HG02623 (cell line): ENCODE data around the gene PAX6.
"Not testable (repeated sequence)": the region's sequence is repeated elsewhere in the genome, so short reads cannot be mapped to it uniquely, and the experiment has no call there.

Source experiments
- ATAC-seq: cut with Tn5 transposase; IDR thresholded peaks from one replicate; pipeline ENCODE4 v1.9.1; 2021; ENCODE audit warnings: moderate library complexity; ENCODE audit not compliant: unreplicated experiment

PAX6 gene

DNA sequence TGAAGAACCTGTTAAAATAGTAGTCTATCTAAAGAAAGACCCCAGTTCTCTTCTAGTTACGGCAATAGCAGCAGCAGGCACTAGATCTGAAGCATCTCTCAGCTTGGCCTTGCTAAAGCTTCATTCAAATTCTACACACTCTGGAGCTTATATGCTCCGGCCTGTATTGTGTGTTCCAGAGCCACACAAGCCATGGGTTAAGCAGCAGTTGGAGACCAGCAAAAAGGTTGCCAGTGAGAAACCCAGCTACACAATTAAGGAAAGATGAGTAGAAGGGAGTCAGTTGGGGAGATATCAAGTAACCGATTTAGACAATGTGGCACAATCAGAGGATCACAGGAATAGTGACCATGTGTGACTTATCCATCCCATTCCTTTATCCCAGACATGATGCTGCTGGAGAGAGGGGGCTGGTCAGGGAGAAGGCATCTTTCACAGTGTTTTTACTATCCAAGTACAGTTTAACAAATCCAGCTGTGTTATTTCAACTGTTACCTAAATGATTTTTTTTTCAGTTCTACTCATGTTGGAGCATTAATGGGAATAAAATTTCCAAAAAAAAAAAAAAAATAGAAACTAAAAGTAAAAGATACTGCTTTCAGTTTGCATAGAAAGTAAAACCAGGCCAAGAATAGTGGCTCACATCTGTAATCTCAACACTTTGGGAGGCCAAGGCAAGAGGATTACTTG, 41.0 kb downstream of the PAX6 start:
- no peak for ATAC-seq

DNA sequence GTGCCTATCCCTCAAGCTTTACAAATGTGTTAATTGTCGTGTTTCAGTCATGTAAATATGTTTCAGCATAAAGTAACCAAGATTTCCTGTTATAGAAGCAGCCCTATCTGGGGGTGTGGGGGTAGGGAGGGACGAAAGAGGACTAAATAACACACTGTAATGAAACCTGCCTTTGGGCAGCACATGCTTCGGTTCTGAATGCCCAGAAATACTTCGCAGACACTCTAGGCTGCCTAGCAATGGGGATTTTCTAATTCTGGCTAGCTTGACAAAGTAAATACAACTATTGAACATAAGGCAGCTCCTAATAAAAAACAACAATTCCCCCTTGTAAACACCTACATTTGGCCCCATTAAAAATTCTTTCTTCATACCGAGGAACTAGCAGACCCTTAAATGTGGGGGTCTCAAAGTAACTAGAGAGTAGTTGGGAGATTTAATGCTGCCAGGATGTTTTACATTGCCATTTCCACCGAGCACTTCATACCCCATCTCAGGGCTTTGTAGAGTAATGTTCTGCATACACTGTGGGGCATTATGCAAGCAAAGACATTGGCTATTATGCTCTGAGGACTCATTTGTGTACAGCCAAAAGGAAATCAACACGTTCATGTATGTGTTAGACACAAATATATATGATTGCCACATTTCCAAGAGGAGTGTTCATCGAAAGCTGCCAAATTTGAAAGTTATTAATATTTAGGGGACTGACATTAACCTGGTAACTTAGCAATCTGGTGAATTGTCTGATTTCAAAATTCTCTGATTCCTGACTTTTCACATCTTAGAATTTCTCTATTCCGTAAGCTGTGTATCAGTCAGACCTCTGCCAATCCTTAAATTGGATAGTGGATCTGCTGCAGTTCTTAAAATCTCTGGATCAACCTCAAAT, 42.1 kb downstream of the PAX6 start:
- ATAC-seq: no peak

GRCh38 chr11:31767685-31768084, 43.4 kb downstream of the PAX6 start:
- no peak for ATAC-seq

GRCh38 chr11:31767066-31767465, 44.1 kb downstream of the PAX6 start:
- ATAC-seq: no peak

DNA sequence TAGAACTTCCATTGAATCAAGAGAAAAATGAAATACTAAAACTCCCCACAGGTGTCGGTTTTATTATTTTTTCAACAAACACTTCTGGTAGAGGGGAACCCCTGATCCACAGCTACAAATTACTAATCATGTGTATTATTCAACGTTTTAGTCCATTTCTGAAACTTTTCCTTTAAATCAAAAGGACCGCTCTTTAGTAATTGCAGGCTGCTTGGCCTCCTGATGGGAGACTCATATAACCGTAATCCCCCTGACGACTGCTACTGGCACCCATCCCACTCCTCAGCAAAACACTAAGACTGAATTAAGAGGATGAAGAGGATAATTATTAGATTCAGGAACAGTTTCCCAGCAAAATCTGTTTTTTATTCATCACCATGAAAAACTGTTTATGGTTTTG, 46.4 kb downstream of the PAX6 start:
- no peak for ATAC-seq

- no peak for ATAC-seq
Observed at GRCh38 chr11:31764261-31764660, 46.9 kb downstream of the PAX6 start.

DNA sequence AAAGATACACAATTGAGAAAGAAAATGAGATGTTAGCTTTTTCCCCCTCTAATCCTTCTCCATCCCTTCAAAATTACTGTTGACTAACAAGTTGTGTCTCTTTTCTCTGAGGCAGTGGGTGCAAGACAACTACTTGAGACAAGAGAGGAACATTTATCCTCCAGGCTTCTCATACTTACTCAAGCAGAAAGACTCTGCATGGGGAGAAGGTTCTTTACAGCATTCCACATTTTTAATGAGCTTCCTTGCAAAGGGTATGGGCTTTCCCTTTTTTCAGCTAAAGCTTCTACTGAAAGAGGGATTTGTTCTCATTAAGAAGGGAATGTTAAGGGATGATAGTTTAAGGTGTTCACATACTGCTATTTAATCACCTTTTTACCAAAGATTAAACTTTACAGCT, 47.8 kb downstream of the PAX6 start:
- no peak for ATAC-seq

- no peak for ATAC-seq
Observed at GRCh38 chr11:31761636-31762035, 49.5 kb downstream of the PAX6 start.

GRCh38 chr11:31757260-31757835, 53.8 kb downstream of the PAX6 start:
- no peak for ATAC-seq

DNA sequence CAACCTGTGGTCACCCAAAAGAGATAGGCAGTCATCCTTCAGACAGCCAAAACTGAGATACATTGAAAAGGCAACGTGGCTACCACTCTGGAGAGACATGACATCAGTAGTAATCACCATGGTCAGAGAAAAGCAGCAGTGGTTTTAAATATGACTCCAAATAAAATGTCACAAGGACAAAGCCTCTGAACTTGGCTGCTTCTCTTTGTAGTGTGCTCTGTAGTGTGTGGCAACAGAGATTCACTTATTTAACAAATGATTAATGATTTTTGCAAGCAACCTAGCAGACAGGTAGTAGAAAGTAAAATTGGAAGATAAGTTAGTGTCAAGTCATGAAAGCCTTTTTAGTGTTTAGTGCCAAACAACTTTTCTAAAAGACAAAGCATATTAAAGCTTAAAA, 63.5 kb downstream of the PAX6 start:
- ATAC-seq: no peak

DNA sequence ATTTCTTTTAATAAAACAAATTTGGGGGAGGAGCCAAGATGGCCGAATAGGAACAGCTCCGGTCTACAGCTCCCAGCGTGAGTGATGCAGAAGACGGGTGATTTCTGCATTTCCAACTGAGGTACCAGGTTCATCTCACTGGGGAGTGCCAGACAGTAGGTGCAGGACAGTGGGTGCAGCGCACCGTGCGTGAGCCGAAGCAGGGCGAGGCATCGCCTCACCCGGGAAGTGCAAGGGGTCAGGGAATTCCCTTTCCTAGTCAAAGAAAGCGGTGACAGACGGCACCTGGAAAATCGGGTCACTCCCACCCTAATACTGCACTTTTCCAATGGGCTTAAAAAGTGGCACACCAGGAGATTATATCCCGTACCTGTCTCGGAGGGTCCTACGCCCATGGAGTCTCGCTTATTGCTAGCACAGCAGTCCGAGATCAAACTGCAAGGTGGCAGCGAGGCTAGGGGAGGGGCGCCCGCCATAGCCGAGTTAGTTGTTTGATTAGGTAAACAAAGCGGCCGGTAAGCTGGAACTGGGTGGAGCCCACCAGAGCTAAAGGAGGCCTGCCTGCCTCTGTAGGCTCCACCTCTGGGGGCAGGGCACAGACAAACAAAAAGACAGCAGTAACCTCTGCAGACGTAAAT, 70.3 kb downstream of the PAX6 start:
- ATAC-seq: not testable (repeated sequence)

GRCh38 chr11:31740131-31740530, 71.0 kb downstream of the PAX6 start:
- no peak for ATAC-seq
